Measurements from ENCODE around the gene CPA1. TPM values are rescaled to one million over a fixed set of nuclear protein-coding genes. Genes with fewer than 3 reads are reported as not detected.
A peak's percentile ranks its signal among the peaks of the same experiment; 100 is the strongest.

Gene CPA1
- total and polyA plus RNA-seq, 2 of the 13 experiments (the other 11 are each of a cell fraction or from before 2014, with no cell fraction given): 0.20 to 0.58 TPM

DNA sequence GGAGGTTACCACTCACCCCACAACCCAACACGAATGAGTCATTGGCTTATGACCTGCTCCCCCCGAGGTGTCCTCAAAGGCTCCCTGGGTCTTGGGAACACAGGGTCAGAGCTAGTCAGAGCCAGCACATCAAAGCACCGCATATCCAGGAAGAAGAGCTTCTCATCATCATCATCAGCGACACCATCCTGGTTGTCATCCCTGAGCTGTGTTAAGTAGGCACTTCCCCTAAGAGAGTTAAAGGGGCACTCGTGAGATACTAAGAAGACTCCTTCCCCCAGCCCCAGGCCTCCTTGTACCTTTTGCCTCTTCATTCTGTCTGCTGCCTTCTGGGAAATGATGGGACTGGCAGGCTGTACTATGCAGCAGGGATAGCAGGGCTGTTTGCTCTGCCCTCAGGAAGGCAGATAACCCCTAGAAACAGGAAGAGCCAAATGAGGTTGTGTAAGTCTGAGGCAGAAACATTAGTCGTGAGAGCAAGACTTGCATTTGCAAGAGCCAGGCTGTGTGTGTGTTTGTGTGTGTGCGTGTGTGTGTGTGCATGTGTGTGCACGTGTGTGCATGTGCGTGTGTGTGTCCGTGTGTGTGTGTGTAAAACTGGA, 11.1 kb upstream of the CPA1 start (continued):
- TF ChIP-seq, protein P1, sequence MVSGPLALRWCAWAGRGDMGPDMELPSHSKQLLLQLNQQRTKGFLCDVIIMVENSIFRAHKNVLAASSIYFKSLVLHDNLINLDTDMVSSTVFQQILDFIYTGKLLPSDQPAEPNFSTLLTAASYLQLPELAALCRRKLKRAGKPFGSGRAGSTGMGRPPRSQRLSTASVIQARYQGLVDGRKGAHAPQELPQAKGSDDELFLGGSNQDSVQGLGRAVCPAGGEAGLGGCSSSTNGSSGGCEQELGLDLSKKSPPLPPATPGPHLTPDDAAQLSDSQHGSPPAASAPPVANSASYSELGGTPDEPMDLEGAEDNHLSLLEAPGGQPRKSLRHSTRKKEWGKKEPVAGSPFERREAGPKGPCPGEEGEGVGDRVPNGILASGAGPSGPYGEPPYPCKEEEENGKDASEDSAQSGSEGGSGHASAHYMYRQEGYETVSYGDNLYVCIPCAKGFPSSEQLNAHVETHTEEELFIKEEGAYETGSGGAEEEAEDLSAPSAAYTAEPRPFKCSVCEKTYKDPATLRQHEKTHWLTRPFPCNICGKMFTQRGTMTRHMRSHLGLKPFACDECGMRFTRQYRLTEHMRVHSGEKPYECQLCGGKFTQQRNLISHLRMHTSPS (CRISPR knock-in tag; IDR thresholded peaks at IDR 0.05; ENCODE audit: low read depth): 0 out of 2 replicates have a peak, but pooled peaks have one; percentile 45
- TF ChIP-seq ZNF678 (CRISPR knock-in tag; IDR thresholded peaks at IDR 0.05) (no peak), SAP130 (CRISPR knock-in tag; IDR thresholded peaks at IDR 0.05; ENCODE audit: low read depth) (peak; percentile 53; the same call in 1 of the 2 replicates), CEBPB (IDR thresholded peaks at IDR 0.05; ENCODE audit: borderline replicate concordance, low read depth, low read length) (peak; percentile 49; the same call in 1 of the 2 replicates), ZNF292 (CRISPR knock-in tag; IDR thresholded peaks at IDR 0.05; ENCODE audit: borderline replicate concordance, low read depth) (peak; percentile 23; the same call in 1 of the 2 replicates), CEBPG (CRISPR knock-in tag; IDR thresholded peaks at IDR 0.05) (peak; percentile 70), ZNF788 (CRISPR knock-in tag; IDR thresholded peaks at IDR 0.05; ENCODE audit: borderline replicate concordance) (peak; percentile 46; the same call in 1 of the 2 replicates), ZNF24 (IDR thresholded peaks at IDR 0.05) (no peak), MIXL1 (CRISPR knock-in tag; IDR thresholded peaks at IDR 0.05) (0 out of 2 replicates have a peak, but pooled peaks have one; percentile 20), ZSCAN9 (CRISPR knock-in tag; IDR thresholded peaks at IDR 0.05; ENCODE audit: borderline replicate concordance) (no peak), JUNB (CRISPR knock-in tag; IDR thresholded peaks at IDR 0.05; ENCODE audit: borderline replicate concordance) (0 out of 2 replicates have a peak, but pooled peaks have one; percentile 20), ZNF329 (CRISPR knock-in tag; IDR thresholded peaks at IDR 0.05; ENCODE audit: low read depth) (no peak), IKZF1 (IDR thresholded peaks at IDR 0.05) (no peak), GABPA (IDR thresholded peaks at IDR 0.05; ENCODE audit: low read depth, low read length) (no peak), GABPA (CRISPR knock-in tag; IDR thresholded peaks at IDR 0.05; ENCODE audit: low read depth) (0 out of 2 replicates have a peak, but pooled peaks have one; percentile 14), ZBTB7B (CRISPR knock-in tag; IDR thresholded peaks at IDR 0.05) (0 out of 2 replicates have a peak, but pooled peaks have one; percentile 47), ATF7 (IDR thresholded peaks at IDR 0.05) (no peak), ATF7 (CRISPR knock-in tag; IDR thresholded peaks at IDR 0.05) (no peak), THRA (CRISPR knock-in tag; IDR thresholded peaks at IDR 0.05; ENCODE audit: borderline replicate concordance) (peak; percentile 84), NR2F6 (IDR thresholded peaks at IDR 0.05) (no peak), NR2F6 (CRISPR knock-in tag; IDR thresholded peaks at IDR 0.05) (peak; percentile 63), ZNF12 (CRISPR knock-in tag; IDR thresholded peaks at IDR 0.05) (peak; percentile 20; the same call in 1 of the 2 replicates), BRD4 (CRISPR knock-in tag; IDR thresholded peaks at IDR 0.05) (no peak), CHD4 (IDR thresholded peaks at IDR 0.05; ENCODE audit: borderline replicate concordance, low read length) (no peak), ETV5 (CRISPR knock-in tag; IDR thresholded peaks at IDR 0.05; ENCODE audit: borderline replicate concordance) (peak; percentile 72)
- TF ChIP-seq, protein P2, sequence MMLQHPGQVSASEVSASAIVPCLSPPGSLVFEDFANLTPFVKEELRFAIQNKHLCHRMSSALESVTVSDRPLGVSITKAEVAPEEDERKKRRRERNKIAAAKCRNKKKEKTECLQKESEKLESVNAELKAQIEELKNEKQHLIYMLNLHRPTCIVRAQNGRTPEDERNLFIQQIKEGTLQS (CRISPR knock-in tag; IDR thresholded peaks at IDR 0.05): no peak
- TF ChIP-seq, protein P3, sequence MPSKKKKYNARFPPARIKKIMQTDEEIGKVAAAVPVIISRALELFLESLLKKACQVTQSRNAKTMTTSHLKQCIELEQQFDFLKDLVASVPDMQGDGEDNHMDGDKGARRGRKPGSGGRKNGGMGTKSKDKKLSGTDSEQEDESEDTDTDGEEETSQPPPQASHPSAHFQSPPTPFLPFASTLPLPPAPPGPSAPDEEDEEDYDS (CRISPR knock-in tag; IDR thresholded peaks at IDR 0.05): 0 out of 2 replicates have a peak, but pooled peaks have one; percentile 30
- TF ChIP-seq, protein P4, sequence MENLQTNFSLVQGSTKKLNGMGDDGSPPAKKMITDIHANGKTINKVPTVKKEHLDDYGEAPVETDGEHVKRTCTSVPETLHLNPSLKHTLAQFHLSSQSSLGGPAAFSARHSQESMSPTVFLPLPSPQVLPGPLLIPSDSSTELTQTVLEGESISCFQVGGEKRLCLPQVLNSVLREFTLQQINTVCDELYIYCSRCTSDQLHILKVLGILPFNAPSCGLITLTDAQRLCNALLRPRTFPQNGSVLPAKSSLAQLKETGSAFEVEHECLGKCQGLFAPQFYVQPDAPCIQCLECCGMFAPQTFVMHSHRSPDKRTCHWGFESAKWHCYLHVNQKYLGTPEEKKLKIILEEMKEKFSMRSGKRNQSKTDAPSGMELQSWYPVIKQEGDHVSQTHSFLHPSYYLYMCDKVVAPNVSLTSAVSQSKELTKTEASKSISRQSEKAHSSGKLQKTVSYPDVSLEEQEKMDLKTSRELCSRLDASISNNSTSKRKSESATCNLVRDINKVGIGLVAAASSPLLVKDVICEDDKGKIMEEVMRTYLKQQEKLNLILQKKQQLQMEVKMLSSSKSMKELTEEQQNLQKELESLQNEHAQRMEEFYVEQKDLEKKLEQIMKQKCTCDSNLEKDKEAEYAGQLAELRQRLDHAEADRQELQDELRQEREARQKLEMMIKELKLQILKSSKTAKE (CRISPR knock-in tag; IDR thresholded peaks at IDR 0.05; ENCODE audit: borderline replicate concordance): peak; percentile 61; the same call in 1 of the 2 replicates
